AG10803 (cell line): ENCODE data around the gene PARD3B.

Experiments
- DNase-seq: peaks from one replicate; pipeline ENCODE4 v3.0.0; 2010; ENCODE audit warnings: low read depth
- H3K4me3 ChIP-seq: 2 replicates; pipeline ENCODE4 v1.5.1; 2011; ENCODE audit warnings: mild to moderate bottlenecking, low read length, control low read depth
- TF ChIP-seq, protein P1 (sequence below): conservative IDR thresholded peaks from 2 replicates; pipeline ENCODE4 v1.5.1; 2011; ENCODE audit warnings: mild to moderate bottlenecking, low read length, control low read depth, inconsistent platforms

PARD3B gene

DNA sequence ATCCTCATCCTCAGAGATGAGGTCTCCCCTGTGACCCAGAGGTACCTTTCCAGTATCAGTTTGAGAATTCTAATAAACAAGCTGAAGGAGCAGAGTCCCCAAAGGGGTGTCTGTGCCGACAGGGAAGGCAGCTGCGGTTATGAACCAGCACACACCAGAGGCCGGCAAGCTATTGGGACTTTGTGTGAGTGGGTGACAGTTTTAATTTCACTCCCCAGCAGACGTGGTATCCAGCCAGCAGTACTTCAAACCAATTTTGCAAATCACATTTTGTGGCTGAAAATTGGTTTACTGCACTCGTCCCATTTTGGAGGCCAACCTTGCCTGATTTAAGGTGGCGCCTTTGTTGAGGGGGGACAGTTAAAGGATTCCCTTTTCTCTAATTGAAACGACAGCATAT lies 1034.1 kb downstream of the PARD3B start:
- TF ChIP-seq, protein P1, sequence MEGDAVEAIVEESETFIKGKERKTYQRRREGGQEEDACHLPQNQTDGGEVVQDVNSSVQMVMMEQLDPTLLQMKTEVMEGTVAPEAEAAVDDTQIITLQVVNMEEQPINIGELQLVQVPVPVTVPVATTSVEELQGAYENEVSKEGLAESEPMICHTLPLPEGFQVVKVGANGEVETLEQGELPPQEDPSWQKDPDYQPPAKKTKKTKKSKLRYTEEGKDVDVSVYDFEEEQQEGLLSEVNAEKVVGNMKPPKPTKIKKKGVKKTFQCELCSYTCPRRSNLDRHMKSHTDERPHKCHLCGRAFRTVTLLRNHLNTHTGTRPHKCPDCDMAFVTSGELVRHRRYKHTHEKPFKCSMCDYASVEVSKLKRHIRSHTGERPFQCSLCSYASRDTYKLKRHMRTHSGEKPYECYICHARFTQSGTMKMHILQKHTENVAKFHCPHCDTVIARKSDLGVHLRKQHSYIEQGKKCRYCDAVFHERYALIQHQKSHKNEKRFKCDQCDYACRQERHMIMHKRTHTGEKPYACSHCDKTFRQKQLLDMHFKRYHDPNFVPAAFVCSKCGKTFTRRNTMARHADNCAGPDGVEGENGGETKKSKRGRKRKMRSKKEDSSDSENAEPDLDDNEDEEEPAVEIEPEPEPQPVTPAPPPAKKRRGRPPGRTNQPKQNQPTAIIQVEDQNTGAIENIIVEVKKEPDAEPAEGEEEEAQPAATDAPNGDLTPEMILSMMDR: no peak
- no peak overlapping the region for H3K4me3 ChIP-seq
- no peak for DNase-seq

- peak; percentile 58 for DNase-seq
- TF ChIP-seq, protein P1: no peak
- no peak overlapping the region for H3K4me3 ChIP-seq
These were observed 1035.1 kb downstream of the PARD3B start for GRCh38 chr2:205580212-205580987.

GRCh38 chr2:205582366-205582765 lies 1037.1 kb downstream of the PARD3B start:
- no peak overlapping the region for H3K4me3 ChIP-seq
- TF ChIP-seq, protein P1: no peak

DNA sequence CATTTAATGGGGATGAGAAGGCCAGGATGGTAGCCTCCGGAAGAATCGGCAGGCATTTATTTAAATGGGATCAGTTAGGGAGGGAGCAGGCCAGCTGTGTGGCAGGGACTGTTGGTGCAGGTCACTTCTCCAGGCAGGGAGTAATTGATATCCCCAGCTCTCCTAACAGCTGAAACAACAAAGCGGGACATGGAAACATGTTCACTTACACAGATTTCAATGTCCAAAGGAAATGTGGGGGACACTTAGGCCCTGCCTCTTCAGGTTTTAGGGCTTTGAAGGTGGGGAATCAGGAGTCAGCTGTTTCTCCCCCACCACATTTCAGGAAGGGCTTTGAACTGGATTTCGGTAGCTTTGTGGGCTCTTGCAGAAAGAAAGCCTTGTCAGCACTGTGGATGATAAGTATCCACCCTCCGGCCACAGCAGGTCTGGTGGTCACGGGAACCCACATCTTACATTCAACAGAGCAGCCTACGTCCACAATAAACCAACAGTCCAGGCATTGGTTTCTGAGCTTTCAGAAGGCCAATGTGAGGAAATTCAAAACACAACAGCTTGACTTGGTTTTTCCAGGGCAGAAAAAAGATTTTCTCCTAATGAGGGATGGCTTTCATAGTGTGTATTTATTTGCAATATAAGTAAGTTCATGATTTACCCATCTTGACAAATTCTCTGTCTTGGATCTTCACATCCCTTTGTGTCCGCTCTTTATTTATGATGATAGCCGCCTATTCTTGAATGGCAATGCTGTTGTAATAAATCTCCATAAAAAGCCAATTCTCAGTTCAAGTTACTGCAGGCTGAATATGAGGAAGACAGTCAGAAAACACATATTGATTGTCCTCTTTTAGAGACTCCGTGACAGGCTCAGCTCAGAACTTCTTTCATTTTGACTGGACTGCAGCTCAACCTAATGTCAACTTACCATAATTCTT lies 1040.4 kb downstream of the PARD3B start:
- TF ChIP-seq, protein P1: no peak
- H3K4me3 ChIP-seq: no peak overlapping the region
- no peak for DNase-seq

More at GRCh38 chr2:205582366-205582765, 1037.1 kb downstream of the PARD3B start:
- DNase-seq: peak; percentile 40

DNA sequence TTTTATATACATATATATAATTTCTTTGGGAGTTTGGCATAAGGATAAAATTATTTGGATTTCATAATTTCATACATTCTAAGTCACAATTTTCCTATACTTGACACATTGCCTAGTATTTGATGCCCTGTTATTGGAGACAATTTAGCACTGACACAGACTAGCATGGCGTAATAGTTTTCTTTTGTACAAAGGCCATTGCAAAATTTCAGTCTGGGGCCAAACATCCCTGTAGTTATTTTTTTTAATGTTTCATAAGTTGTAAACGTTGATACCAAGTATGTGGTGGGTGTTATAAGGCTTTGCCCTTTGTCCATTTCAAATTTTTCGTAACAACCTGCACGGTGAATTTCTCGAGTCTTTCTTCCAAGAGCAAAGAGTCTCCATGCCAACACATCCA lies 1041.4 kb downstream of the PARD3B start:
- no peak overlapping the region for H3K4me3 ChIP-seq
- TF ChIP-seq, protein P1: no peak
- DNase-seq: peak; percentile 30

- DNase-seq: no peak
- TF ChIP-seq, protein P1: no peak
- no peak overlapping the region for H3K4me3 ChIP-seq
These were observed 1044.2 kb downstream of the PARD3B start for GRCh38 chr2:205589479-205589878.
